ENCODE data around the gene RAB5B.

Gene RAB5B

DNA sequence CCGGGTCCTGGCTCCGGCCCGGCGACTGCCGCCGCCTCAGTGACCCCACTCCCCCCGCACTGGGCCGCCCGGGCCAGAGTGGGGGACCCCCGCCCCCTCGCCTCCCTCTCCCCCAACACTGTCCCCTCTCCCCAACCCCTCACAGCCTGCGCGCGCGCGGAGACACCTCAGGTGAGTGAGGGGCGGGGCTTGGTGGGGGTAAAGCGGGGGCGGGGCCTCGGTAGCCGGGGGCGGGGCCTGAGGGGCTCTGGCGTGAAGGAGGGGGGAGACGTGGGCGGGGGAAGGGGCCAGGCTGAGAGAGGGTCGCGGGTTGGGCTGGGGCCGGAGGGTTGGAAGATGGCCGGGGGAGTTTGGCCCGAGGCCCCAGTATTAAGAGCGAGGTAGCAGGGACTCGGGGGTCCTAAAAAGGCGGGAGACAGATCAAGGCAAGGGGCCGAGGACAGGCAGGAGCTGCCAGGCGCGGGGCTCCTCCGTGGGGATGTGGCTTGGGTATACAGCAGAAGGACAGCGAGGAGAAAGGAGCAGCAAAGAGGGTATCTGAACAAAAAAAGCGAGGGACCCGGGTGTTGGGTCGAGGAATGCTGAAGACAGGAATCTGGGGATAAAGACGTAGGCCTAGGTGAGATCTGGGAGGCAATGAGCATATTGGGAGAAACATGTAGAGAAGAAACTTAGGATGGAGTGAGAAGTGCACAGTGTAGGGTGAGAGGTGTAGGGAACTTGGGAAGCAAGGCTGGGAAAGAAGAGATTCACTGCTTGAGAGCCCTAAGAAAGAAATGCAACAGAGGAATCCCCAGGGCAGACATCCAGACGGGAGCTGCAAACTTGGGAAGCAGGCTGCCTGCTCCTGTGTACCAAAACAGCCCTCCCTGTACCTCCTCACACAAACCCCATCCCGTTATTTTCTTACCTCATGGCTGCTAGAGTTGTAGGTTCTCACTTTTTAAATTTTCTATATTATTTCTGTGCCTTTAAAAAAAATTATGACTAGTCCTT, 34.0 kb downstream of the RAB5B start:
- H3K27ac ChIP-seq (ENCODE audit: low read length): no peak overlapping the region

GRCh38 chr12:56010111-56010570, 36.3 kb downstream of the RAB5B start:
- Histone ChIP-seq H3K27me3 (replicated peaks; ENCODE audit: insufficient read depth, low read length) (no peaks in the 10 kb centered on the region), H3K9me3 (replicated peaks; ENCODE audit: insufficient read depth, low read length) (no peaks in the 10 kb centered on the region), H2AFZ (ENCODE audit: low read length) (no peak overlapping the region), H4K20me1 (ENCODE audit: insufficient read depth, low read length) (no peaks in the 10 kb centered on the region), H3K9me2 (replicated peaks; ENCODE audit: insufficient read depth, low read length) (no peaks in the 10 kb centered on the region), H3K79me2 (ENCODE audit: low read length) (no peaks in the 10 kb centered on the region), H3K4me2 (ENCODE audit: low read depth, low read length) (no peak overlapping the region), H3K36me3 (replicated peaks; ENCODE audit: insufficient read depth, low read length) (no peaks in the 10 kb centered on the region), H3K4me1 (ENCODE audit: low read length) (peaks cover 5% of the 10 kb centered on the region; the same call in 1 of the 2 replicates), H3F3A (ENCODE audit: insufficient read depth, low read length) (no peaks in the 10 kb centered on the region), H3K4me3 (ENCODE audit: low read length) (no peak overlapping the region), H3K27ac (ENCODE audit: low read length) (no peak overlapping the region), H3K9ac (ENCODE audit: low read length) (no peak overlapping the region)
- DNase-seq: no peak
- TF ChIP-seq CTCF (IDR thresholded peaks at IDR 0.05; ENCODE audit: low read length) (no peak), EZH2phosphoT487 (IDR thresholded peaks at IDR 0.05; ENCODE audit: low read length) (no peak), EZH2 (optimal IDR thresholded peaks at IDR 0.05; ENCODE audit: low read depth, low read length) (no peak)

More for the DNA sequence above, 34.0 kb downstream of the RAB5B start:
- Histone ChIP-seq H3K4me3 (ENCODE audit: low read length) (peak overlapping the region; percentile 68), H4K20me1 (ENCODE audit: insufficient read depth, low read length) (no peaks in the 10 kb centered on the region), H3K9ac (ENCODE audit: low read length) (peak overlapping the region; percentile 49), H3K79me2 (ENCODE audit: low read length) (no peaks in the 10 kb centered on the region), H2AFZ (ENCODE audit: low read length) (peak overlapping the region; percentile 96), H3K4me1 (ENCODE audit: low read length) (peaks cover 5% of the 10 kb centered on the region; the same call in 1 of the 2 replicates), H3K36me3 (replicated peaks; ENCODE audit: insufficient read depth, low read length) (no peaks in the 10 kb centered on the region), H3K4me2 (ENCODE audit: low read depth, low read length) (peak overlapping the region; percentile 77), H3K9me2 (replicated peaks; ENCODE audit: insufficient read depth, low read length) (no peaks in the 10 kb centered on the region), H3K9me3 (replicated peaks; ENCODE audit: insufficient read depth, low read length) (no peaks in the 10 kb centered on the region), H3F3A (ENCODE audit: insufficient read depth, low read length) (no peaks in the 10 kb centered on the region), H3K27me3 (replicated peaks; ENCODE audit: insufficient read depth, low read length) (no peaks in the 10 kb centered on the region)
- peak; percentile 53 for DNase-seq
- TF ChIP-seq EZH2phosphoT487 (IDR thresholded peaks at IDR 0.05; ENCODE audit: low read length) (no peak), EZH2 (optimal IDR thresholded peaks at IDR 0.05; ENCODE audit: low read depth, low read length) (no peak), CTCF (IDR thresholded peaks at IDR 0.05; ENCODE audit: low read length) (no peak)

DNA sequence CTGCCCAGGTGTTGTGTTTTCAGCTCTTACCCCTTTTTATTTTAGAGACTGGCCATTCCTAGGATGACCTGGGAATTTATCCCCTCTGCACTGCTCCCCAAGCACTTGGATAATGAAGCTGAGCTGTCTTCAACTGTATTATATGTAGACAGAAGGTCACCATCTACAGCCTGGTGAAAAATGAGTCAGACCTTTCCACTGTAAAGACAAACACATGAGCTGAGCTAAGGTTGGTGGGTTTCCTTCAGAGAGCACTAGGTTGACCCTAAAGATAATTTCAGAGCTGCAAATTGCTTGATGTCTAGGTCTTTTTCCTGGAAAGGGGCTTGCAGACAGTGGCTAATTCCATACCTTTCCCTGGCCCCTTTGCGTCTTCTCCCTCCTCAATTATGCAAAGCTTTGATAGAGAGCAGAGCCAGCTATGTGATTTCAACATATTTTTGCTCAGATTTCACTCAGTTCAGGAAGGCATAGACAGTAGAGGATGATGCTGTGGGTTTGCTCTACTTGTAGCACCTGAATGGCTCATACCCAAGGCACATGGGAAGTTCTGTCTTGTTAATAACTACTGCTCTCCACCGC, 37.7 kb downstream of the RAB5B start:
- Histone ChIP-seq H3K4me2 (ENCODE audit: low read depth, low read length) (no peak overlapping the region), H3F3A (ENCODE audit: insufficient read depth, low read length) (no peaks in the 10 kb centered on the region), H3K27me3 (replicated peaks; ENCODE audit: insufficient read depth, low read length) (no peaks in the 10 kb centered on the region), H3K27ac (ENCODE audit: low read length) (no peak overlapping the region), H2AFZ (ENCODE audit: low read length) (no peak overlapping the region), H3K9me2 (replicated peaks; ENCODE audit: insufficient read depth, low read length) (no peaks in the 10 kb centered on the region), H3K9ac (ENCODE audit: low read length) (no peak overlapping the region), H4K20me1 (ENCODE audit: insufficient read depth, low read length) (no peaks in the 10 kb centered on the region), H3K4me1 (ENCODE audit: low read length) (peaks cover 5% of the 10 kb centered on the region; the same call in 1 of the 2 replicates), H3K36me3 (replicated peaks; ENCODE audit: insufficient read depth, low read length) (no peaks in the 10 kb centered on the region), H3K9me3 (replicated peaks; ENCODE audit: insufficient read depth, low read length) (no peaks in the 10 kb centered on the region), H3K79me2 (ENCODE audit: low read length) (no peaks in the 10 kb centered on the region), H3K4me3 (ENCODE audit: low read length) (no peak overlapping the region)
- no peak for TF ChIP-seq EZH2phosphoT487 (IDR thresholded peaks at IDR 0.05; ENCODE audit: low read length)
- no peak for TF ChIP-seq EZH2 (optimal IDR thresholded peaks at IDR 0.05; ENCODE audit: low read depth, low read length)
- no peak for TF ChIP-seq CTCF (IDR thresholded peaks at IDR 0.05; ENCODE audit: low read length)
- no peak for DNase-seq
